K562 (cell line): Measurements from ENCODE around the gene ADSS1. TPM values are rescaled to one million over a fixed set of nuclear protein-coding genes. Genes with fewer than 3 reads are reported as not detected.

Experiments used
- ATAC-seq: fragments of 200-7000 bp; cut with Tn5 transposase; 3 replicates; pipeline ENCODE4 v1.9.1; 2020; ENCODE audit warnings: moderate library complexity
- BruUV-seq: library from RNA; stranded (reverse); fragments of 400-500 nt; replicated peaks from 2 replicates; lab custom pipeline; 2021; lab: Mats Ljungman, UMichigan
- CTCF ChIA-PET: fragments of 300-600 bp; formaldehyde crosslinking; extraction: SDS; loops from one replicate; lab custom pipeline; 2021; ENCODE audit warnings: low intra/inter-chr PET ratio; lab: Yijun Ruan, JAX
- POLR2A ChIA-PET: fragments of 300-600, 350-650 bp; sonication (Branson Sonifier 250); formaldehyde crosslinking; extraction: SDS; loops from one replicate; lab custom pipeline; 2021; ENCODE audit warnings: antibody characterized with exemption, inconsistent platforms; lab: Yijun Ruan, JAX
- DNase-seq, 4 experiments: peaks; one replicate each; pipeline versions ENCODE4 v3.0.0 to v3.0.0-alpha.2; 2011 to 2018; ENCODE audit warnings: low spot score in 3 of 4, mixed read lengths in 3 of 4; ENCODE audit errors: extremely low read depth in 1 of 4
- FAIRE-seq: peaks from 2 replicates; lab custom pipeline; 2011; peaks lifted over from hg19 to GRCh38; lab: Jason Lieb, UNC
- H2AFZ ChIP-seq: 2 replicates; pipeline ENCODE4 v1.6.0; 2011; ENCODE audit warnings: low read depth, low read length, control low read depth, inconsistent platforms
- H3K27ac ChIP-seq: fragments of 200-600 bp; 3 replicates; pipeline ENCODE4 v1.8.0; 2011; ENCODE audit warnings: low read depth, mild to moderate bottlenecking, control low read depth, inconsistent platforms, low read length, moderate library complexity, mixed read lengths; ENCODE audit errors: extremely low read depth
- H3K27me3 ChIP-seq, 2 experiments: fragments of 300-600 bp in 1 of 2; 2 replicates in 1 of 2; 3 replicates in 1 of 2; pipeline versions ENCODE4 v1.6.0 to v1.8.0; 2011; ENCODE audit warnings: inconsistent platforms in 2 of 2, low read length in 2 of 2, mild to moderate bottlenecking in 1 of 2, mixed read lengths in 1 of 2, moderate library complexity in 1 of 2; ENCODE audit not compliant: control insufficient read depth in 2 of 2, insufficient read depth in 2 of 2
- H3K36me3 ChIP-seq: fragments of 300-600 bp; 3 replicates; pipeline ENCODE4 v1.8.0; 2011; ENCODE audit warnings: mild to moderate bottlenecking, low read length, inconsistent platforms; ENCODE audit not compliant: control insufficient read depth, insufficient read depth
- H3K4me1 ChIP-seq, 2 experiments: fragments of 200-600 bp in 1 of 2; replicated peaks in 1 of 2; 2 replicates in 1 of 2; 3 replicates in 1 of 2; pipeline versions ENCODE4 v1.5.1 to v1.8.0; 2011; ENCODE audit warnings: inconsistent platforms in 2 of 2, low read length in 2 of 2, mild to moderate bottlenecking in 1 of 2, mixed read lengths in 1 of 2, moderate library complexity in 1 of 2; ENCODE audit not compliant: control insufficient read depth in 2 of 2, insufficient read depth in 2 of 2
- H3K4me2 ChIP-seq: 2 replicates; pipeline ENCODE4 v1.6.1; 2011; ENCODE audit warnings: low read length, control low read depth, inconsistent platforms, mixed read lengths; ENCODE audit not compliant: insufficient read depth
- H3K4me3 ChIP-seq: fragments of 200-600 bp; sonication (generic), shearing (Covaris generic); 2 replicates; pipeline ENCODE4 v1.5.1; 2016; ENCODE audit warnings: control low read depth, inconsistent platforms
- H3K79me2 ChIP-seq: fragments of 200-600 bp; 3 replicates; pipeline ENCODE4 v1.8.0; 2011; ENCODE audit warnings: low read length, inconsistent platforms; ENCODE audit not compliant: control insufficient read depth, insufficient read depth
- H3K9ac ChIP-seq, 2 experiments: 2 replicates each; pipeline versions ENCODE4 v1.6.0 to v1.6.1; 2011; ENCODE audit warnings: low read depth in 2 of 2, low read length in 2 of 2, control low read depth in 1 of 2, inconsistent platforms in 1 of 2, mild to moderate bottlenecking in 1 of 2, mixed read lengths in 1 of 2; ENCODE audit not compliant: insufficient read depth in 1 of 2
- H3K9me1 ChIP-seq: one replicate; pipeline ENCODE4 v1.6.0; 2011; ENCODE audit warnings: inconsistent platforms, mild to moderate bottlenecking, low read length, moderate library complexity; ENCODE audit not compliant: control insufficient read depth, insufficient read depth
- H3K9me3 ChIP-seq: replicated peaks from 2 replicates; pipeline ENCODE4 v1.5.1; 2011; ENCODE audit warnings: low read depth, low read length, inconsistent platforms; ENCODE audit not compliant: control insufficient read depth, insufficient read depth
- H4K20me1 ChIP-seq: replicated peaks from 2 replicates; pipeline ENCODE4 v1.6.1; 2011; ENCODE audit warnings: low read length, inconsistent platforms, mixed read lengths; ENCODE audit not compliant: control insufficient read depth, insufficient read depth
- EP400 ChIP-seq: fragments of 450-650 bp; IDR thresholded peaks from 2 replicates; pipeline ENCODE4 v1.6.1; 2017; ENCODE audit warnings: antibody characterized with exemption, mild to moderate bottlenecking, moderate library complexity
- GABPB1 ChIP-seq: sonication (generic); formaldehyde crosslinking; IDR thresholded peaks from 2 replicates; pipeline ENCODE4 v1.8.0; 2022; ENCODE audit warnings: mild to moderate bottlenecking, missing genetic modification reagents
- HDAC1 ChIP-seq, 2 experiments: fragments of 450-650 bp; IDR thresholded peaks; 2 replicates each; pipeline ENCODE4 v1.6.1; 2016 to 2017; ENCODE audit warnings: inconsistent platforms in 1 of 2, mild to moderate bottlenecking in 1 of 2, moderate library complexity in 1 of 2
- HIVEP1 ChIP-seq: fragments of 250-450 bp; sonication (Bioruptor Pico); IDR thresholded peaks from 2 replicates; pipeline ENCODE4 v1.4.0; 2020; ENCODE audit warnings: mild to moderate bottlenecking
- KAT2B ChIP-seq: IDR thresholded peaks from one replicate; pipeline ENCODE4 v1.6.1; 2012; ENCODE audit warnings: low read depth, mild to moderate bottlenecking, control low read depth, inconsistent platforms, low read length, moderate library complexity
- L3MBTL2 ChIP-seq: fragments of 450-650 bp; IDR thresholded peaks from 2 replicates; pipeline ENCODE4 v1.6.1; 2016; ENCODE audit warnings: mild to moderate bottlenecking, moderate library complexity
- NELFE ChIP-seq: IDR thresholded peaks from 2 replicates; pipeline ENCODE4 v1.6.1; 2011; ENCODE audit warnings: mild to moderate bottlenecking; ENCODE audit not compliant: insufficient read depth, insufficient read length
- SREBF1 ChIP-seq: fragments of 150-350 bp; IDR thresholded peaks from 2 replicates; pipeline ENCODE4 v1.6.1; 2014; ENCODE audit warnings: antibody characterized with exemption, low read depth, low read length, borderline replicate concordance
- TEAD2 ChIP-seq: fragments of 450-650 bp; IDR thresholded peaks from 2 replicates; pipeline ENCODE4 v1.6.1; 2016; ENCODE audit warnings: missing genetic modification characterization, control low read depth, missing compliant biosample characterization
- TRIM24 ChIP-seq, 2 experiments: fragments of 450-650 bp; IDR thresholded peaks; 2 replicates each; pipeline ENCODE4 v1.6.1; 2016
- ZNF12 ChIP-seq: sonication (generic); formaldehyde crosslinking; IDR thresholded peaks from 2 replicates; pipeline ENCODE4 v1.4.0; 2020; ENCODE audit warnings: mild to moderate bottlenecking, missing genetic modification reagents
- WGBS: fragments of 100-300 bp; shearing (Covaris generic); methylation state at CpG from one replicate; pipeline ENCODE4 v1.1.6; 2016; ENCODE audit warnings: low coverage, mixed read lengths; ENCODE audit not compliant: insufficient coverage; ENCODE audit errors: missing lambda C conversion rate; 5-methylcytosine and 5-hydroxymethylcytosine counted together
- in situ Hi-C: fragments of 300-500 bp; cut with MboI; formaldehyde crosslinking; loops from 4 replicates; pipeline ENCODE4 v1.15.0; 2018; ENCODE audit warnings: inconsistent platforms, mixed read lengths
- intact Hi-C: fragments of 100-400 bp; cut with micrococcal nuclease; formaldehyde crosslinking; loops from 2 replicates; pipeline ENCODE4 v1.14.2; 2022
- polyA plus RNA-seq, 8 experiments: library from polyadenylated mRNA; depleted of rRNA in 4 of 8; stranded (reverse) in 5 of 8; unstranded in 3 of 8; fragments of >200 nt; fragmentation: Nextera tagmentation in 2 of 8; fragmentation: Illumina TruSeq in 1 of 8; extraction: Ambion mirVana in 2 of 8; extraction: Trizol in 1 of 8; gene quantifications; 2 replicates each; pipeline versions ENCODE4 v1.2.1 to v1.2.3, GENCODE V29; 2011 to 2014; ENCODE audit warnings: inconsistent platforms in 1 of 8, missing spikeins in 1 of 8
- total RNA-seq, 7 experiments: library from RNA; depleted of rRNA in 6 of 7; stranded (reverse); fragments of >200 nt in 6 of 7; fragmentation: Illumina TruSeq in 2 of 7; extraction: Trizol in 2 of 7; gene quantifications; 2 replicates each; pipeline versions ENCODE4 v1.2.1 to v1.2.3, GENCODE V29; 2011 to 2021; ENCODE audit warnings: low replicate concordance in 1 of 7
- TF ChIP-seq, protein P1 (sequence below): sonication (generic); formaldehyde crosslinking; IDR thresholded peaks from 2 replicates; pipeline ENCODE4 v1.8.0; 2023; ENCODE audit warnings: mild to moderate bottlenecking, missing genetic modification reagents

The ADSS1 gene
- total and polyA plus RNA-seq, 9 of the 15 experiments (the other 6 are each of a cell fraction or from before 2014, with no cell fraction given), result 0.53 to 5.9 (median 3.9) TPM

DNA sequence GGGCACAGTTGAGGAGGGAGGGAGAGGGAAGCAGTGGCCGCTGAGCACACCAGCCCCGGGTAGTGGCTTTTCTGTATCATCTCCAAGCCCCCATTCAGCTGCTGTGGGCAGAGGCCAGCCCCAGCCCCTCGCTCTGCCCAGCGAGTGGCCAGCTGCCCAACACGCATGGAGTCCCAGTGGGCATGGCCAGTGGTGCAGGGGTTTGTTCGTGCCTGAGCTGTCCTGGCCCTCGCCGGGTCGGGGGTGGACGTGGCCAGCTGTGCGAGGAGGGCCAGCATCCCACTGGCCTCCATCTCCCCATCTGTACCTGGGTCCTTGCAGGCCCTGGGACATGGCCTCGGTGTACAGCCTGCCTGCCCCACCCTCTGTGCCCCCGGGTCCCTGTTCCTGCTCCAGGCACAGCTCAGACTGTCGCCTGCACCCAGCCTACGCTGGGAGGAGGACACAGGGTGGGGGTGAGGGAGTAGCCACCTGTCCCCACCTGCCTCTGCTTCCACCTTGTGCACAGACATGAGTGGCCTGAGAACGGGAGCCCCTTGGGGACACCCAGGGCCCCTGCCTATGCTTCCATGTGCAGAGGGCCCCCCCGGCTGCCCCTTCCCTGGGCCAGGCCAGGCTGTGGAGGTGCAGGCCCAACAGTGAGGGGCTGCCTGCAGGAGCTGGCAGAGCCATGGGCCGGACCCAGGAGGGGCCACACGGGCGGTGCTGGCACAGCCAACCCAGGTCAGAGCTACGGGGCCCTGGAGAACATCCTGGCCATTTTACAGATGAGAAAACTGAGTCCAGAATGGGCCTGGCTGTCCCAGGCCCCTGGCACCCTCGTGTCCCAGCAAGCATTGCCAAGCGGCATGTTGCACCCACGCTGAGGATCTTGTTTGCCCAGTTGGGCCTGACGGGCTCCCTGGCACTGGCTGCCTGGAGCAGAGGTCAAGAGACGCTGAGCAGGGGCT, 30.3 kb upstream of the ADSS1 start:
- H3K4me1 ChIP-seq, result peaks cover 5 to 97% of the 10 kb centered on the region in 2 experiments; a peak in 4 of 5 replicates
- POLR2A ChIA-PET, result interaction anchor here (1.1 to 1.2 kb wide), 2 partner anchors 9 to 16 kb away, joined by 3 read pairs; no protein-coding TSS in a partner anchor
- TF ChIP-seq HIVEP1 (CRISPR knock-in tag) (no peak), L3MBTL2 (no peak), TRIM24 (IDR thresholded peaks at IDR 0.05) (no peak), TEAD2 (no peak), HDAC1 (IDR thresholded peaks at IDR 0.05) (no peak), ZNF12 (no peak), NELFE (no peak), KAT2B (no peak), EP400 (no peak), GABPB1 (CRISPR knock-in tag) (no peak), SREBF1 (no peak)
- TF ChIP-seq, protein P1, sequence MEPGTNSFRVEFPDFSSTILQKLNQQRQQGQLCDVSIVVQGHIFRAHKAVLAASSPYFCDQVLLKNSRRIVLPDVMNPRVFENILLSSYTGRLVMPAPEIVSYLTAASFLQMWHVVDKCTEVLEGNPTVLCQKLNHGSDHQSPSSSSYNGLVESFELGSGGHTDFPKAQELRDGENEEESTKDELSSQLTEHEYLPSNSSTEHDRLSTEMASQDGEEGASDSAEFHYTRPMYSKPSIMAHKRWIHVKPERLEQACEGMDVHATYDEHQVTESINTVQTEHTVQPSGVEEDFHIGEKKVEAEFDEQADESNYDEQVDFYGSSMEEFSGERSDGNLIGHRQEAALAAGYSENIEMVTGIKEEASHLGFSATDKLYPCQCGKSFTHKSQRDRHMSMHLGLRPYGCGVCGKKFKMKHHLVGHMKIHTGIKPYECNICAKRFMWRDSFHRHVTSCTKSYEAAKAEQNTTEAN, result no peak
- TF ChIP-seq, all 486 proteins: peak for 0
- peaks cover 36% of the 10 kb centered on the region; the same call in 2 of the 3 replicates for H3K36me3 ChIP-seq
- no TSS peak for BruUV-seq
- no peak overlapping the region for H2AFZ ChIP-seq
- H3K4me3 ChIP-seq, result no peak overlapping the region
- WGBS, result 91% methylated on average over 12 of the region's 26 CpGs
- ATAC-seq (no peak), FAIRE-seq (no peak), DNase-seq (no peak)
- intact Hi-C loops (no loop called here), in situ Hi-C loops (no loop called here)
- H3K27me3 ChIP-seq, result no peaks in the 10 kb centered on the region
- H3K79me2 ChIP-seq, result peaks cover 31% of the 10 kb centered on the region
- no peak overlapping the region for H3K4me2 ChIP-seq
- H3K9ac ChIP-seq, result peak overlapping the region in 1 of 2 experiments; percentile 9; a peak in 1 of 4 replicates
- CTCF ChIA-PET, result no interaction called here
- H3K27ac ChIP-seq, result no peak overlapping the region
- no peaks in the 10 kb centered on the region for H3K9me3 ChIP-seq
- peaks cover 3% of the 10 kb centered on the region for H3K9me1 ChIP-seq
- no peaks in the 10 kb centered on the region; the same call in 1 of the 2 replicates for H4K20me1 ChIP-seq
